A549 treated with AZD9567 at 1 μM for 4 hours (cell line): ENCODE data around the gene MFN2. TPM values are rescaled to one million over a fixed set of nuclear protein-coding genes. Genes with fewer than 3 reads are reported as not detected.

Source experiments
- total RNA-seq: library from RNA; stranded (reverse); fragments of 200-300 nt; extraction: Qiagen RNA extraction; gene quantifications from 5 replicates; pipeline ENCODE4 v1.2.3, GENCODE V29; 2022; ENCODE audit not compliant: insufficient read depth

The MFN2 gene
- 31.7 to 41.6 TPM (median 32.9 TPM) in 5 replicates for total RNA-seq

GRCh38 chr1:11979851-11980675 is at the start of gene MFN2:
Gene MFN2 (plus strand): TSS chr1:11980444. CDS start chr1:11989169, 8,725 bp downstream.

GRCh38 chr1:11934302-11935056 is 45.8 kb upstream of the MFN2 start, which contains the start of gene PLOD1:
Gene PLOD1 (plus strand): TSS chr1:11934717. CDS start chr1:11934780, 63 bp downstream.

Other genes starting within 250 kb of the MFN2 start
- gene AGTRAP, start 244.3 kb upstream of the MFN2 start, total RNA-seq = 59.3 to 104 TPM (median 97.8 TPM) in 5 replicates
- gene C1orf167, start 218.3 kb upstream of the MFN2 start, total RNA-seq = not detected in 5 replicates
- gene MTHFR, start 174.5 kb upstream of the MFN2 start, total RNA-seq = 2.7 to 5.1 TPM (median 4.3 TPM) in 5 replicates
- gene CLCN6, start 174.3 kb upstream of the MFN2 start, total RNA-seq = 3.8 to 6.3 TPM (median 5.6 TPM) in 5 replicates
- not detected in 5 replicates for gene NPPA, start 132.7 kb upstream of the MFN2 start, total RNA-seq
- 0.13 to 0.39 TPM in 2 of 5 replicates, not detected in the others for gene NPPB, start 121.5 kb upstream of the MFN2 start, total RNA-seq
- gene KIAA2013, start 54.0 kb upstream of the MFN2 start, total RNA-seq = 37.6 to 48.8 TPM (median 47.3 TPM) in 5 replicates
- gene PLOD1, start 45.7 kb upstream of the MFN2 start, total RNA-seq = 62.9 to 82.2 TPM (median 81.5 TPM) in 5 replicates
- 14.5 to 18.1 TPM (median 15.6 TPM) in 5 replicates for gene MIIP, start 39.1 kb downstream of the MFN2 start, total RNA-seq
- gene TNFRSF8, start 82.9 kb downstream of the MFN2 start, total RNA-seq = 0.06 to 0.13 TPM (median 0.09 TPM) in 4 of 5 replicates, not detected in the other
- gene TNFRSF1B, start 186.5 kb downstream of the MFN2 start, total RNA-seq = 0.22 to 0.42 TPM (median 0.29 TPM) in 4 of 5 replicates, not detected in the other
- gene VPS13D, start 249.6 kb downstream of the MFN2 start, total RNA-seq = 5.2 to 7.2 TPM (median 5.9 TPM) in 5 replicates